Ovary (tissue), 9 donors: Measurements from ENCODE around the gene VGF. TPM values are rescaled to one million over a fixed set of nuclear protein-coding genes. Genes with fewer than 3 reads are reported as not detected.

Source experiments
- DNase-seq, 5 donors: peaks; one replicate each; pipeline ENCODE4 v3.0.0-alpha.2; 2019 to 2020
- H3K27ac ChIP-seq, 2 donors: fragments of 200-600 bp; one replicate each; pipeline versions ENCODE4 v1.5.1 to v1.8.0; 2019 to 2022
- H3K27me3 ChIP-seq: fragments of 200-600 bp; one replicate; pipeline ENCODE4 v1.8.0; 2022
- H3K36me3 ChIP-seq: fragments of 200-600 bp; sonication (generic); one replicate; pipeline ENCODE4 v1.5.1; 2019
- H3K4me1 ChIP-seq: one replicate; pipeline ENCODE4 v1.8.1; 2013; ENCODE audit warnings: mild to moderate bottlenecking, moderate library complexity; ENCODE audit not compliant: insufficient read depth
- H3K4me3 ChIP-seq: fragments of 200-600 bp; sonication (generic); one replicate; pipeline ENCODE4 v1.5.1; 2017
- H3K9me3 ChIP-seq, 2 donors: fragments of 200-600 bp in 1 of 2; sonication (generic) in 1 of 2; one replicate each; pipeline versions ENCODE4 v1.5.1 to v1.8.1; 2013 to 2019; ENCODE audit warnings: mild to moderate bottlenecking in 1 of 2, moderate library complexity in 1 of 2
- EP300 ChIP-seq: sonication (generic); formaldehyde crosslinking; IDR thresholded peaks from one replicate; pipeline ENCODE4 v1.6.1; 2017; ENCODE audit warnings: antibody characterized with exemption
- POLR2A ChIP-seq: fragments of 450-650 bp; IDR thresholded peaks from one replicate; pipeline ENCODE4 v1.6.1; 2017; ENCODE audit warnings: antibody characterized with exemption, mild to moderate bottlenecking, moderate library complexity
- WGBS, 3 donors: extraction: QIAGEN DNeasy Blood & Tissue Kit in 1 of 3; methylation state at CpG; one replicate each; pipeline versions ENCODE4 v1.1.5 to v1.1.7; 2013 to 2017; 5-methylcytosine and 5-hydroxymethylcytosine counted together
- intact Hi-C, 4 donors: fragments of 100-400 bp; cut with DNase I; formaldehyde crosslinking; loops; one replicate each; pipeline versions ENCODE4 v1.11.0 to v1.15.1; 2022 to 2023
- polyA plus RNA-seq, 2 donors: library from polyadenylated mRNA; stranded (reverse); fragments of 200-250 nt in 1 of 2; fragments of 350-450 nt in 1 of 2; fragmentation: Illumina TruSeq in 1 of 2; extraction: RNeasy Lipid Tissue Mini Kit (QIAGEN cat#74804) in 1 of 2; gene quantifications; one replicate each; pipeline ENCODE4 v1.2.3, GENCODE V29; 2013 to 2014
- total RNA-seq, 7 donors: library from RNA; depleted of rRNA in 2 of 7; stranded (reverse); fragments of >200 nt in 2 of 7; fragmentation: NEBNext Ultra II Directional in 3 of 7; extraction: Animal tissue kit (Norgen Biotek cat#: 25700) in 3 of 7; gene quantifications; one replicate each; pipeline versions ENCODE4 v1.1.0 to v1.2.4, GENCODE V29; 2016 to 2023
- TF ChIP-seq, protein P1 (sequence below), 3 donors: fragments of 450-650 bp in 2 of 3; fragments of 200-600 bp in 1 of 3; IDR thresholded peaks; one replicate each; pipeline versions ENCODE4 v1.5.1 to v1.8.0; 2016 to 2022; ENCODE audit warnings: antibody characterized with exemption in 3 of 3, mild to moderate bottlenecking in 1 of 3
- donor health status: DM: no; HTN: no; CAD: no; lungs with moderate emphysema.
- donor health status: DM: no; HTN: no; CAD: no.
- donor health status: Bipolar disorder and iron deficiency.
- donor health status: DM: yes; HTN: yes; CAD: no.
- donor health status: DM: no; HTN: no; CAD: no.
- donor health status: DM: yes; HTN: yes; CAD: no.

The VGF gene
- total and polyA plus RNA-seq, 9 donors = 0.04 to 0.20 TPM; not detected in 7

DNA sequence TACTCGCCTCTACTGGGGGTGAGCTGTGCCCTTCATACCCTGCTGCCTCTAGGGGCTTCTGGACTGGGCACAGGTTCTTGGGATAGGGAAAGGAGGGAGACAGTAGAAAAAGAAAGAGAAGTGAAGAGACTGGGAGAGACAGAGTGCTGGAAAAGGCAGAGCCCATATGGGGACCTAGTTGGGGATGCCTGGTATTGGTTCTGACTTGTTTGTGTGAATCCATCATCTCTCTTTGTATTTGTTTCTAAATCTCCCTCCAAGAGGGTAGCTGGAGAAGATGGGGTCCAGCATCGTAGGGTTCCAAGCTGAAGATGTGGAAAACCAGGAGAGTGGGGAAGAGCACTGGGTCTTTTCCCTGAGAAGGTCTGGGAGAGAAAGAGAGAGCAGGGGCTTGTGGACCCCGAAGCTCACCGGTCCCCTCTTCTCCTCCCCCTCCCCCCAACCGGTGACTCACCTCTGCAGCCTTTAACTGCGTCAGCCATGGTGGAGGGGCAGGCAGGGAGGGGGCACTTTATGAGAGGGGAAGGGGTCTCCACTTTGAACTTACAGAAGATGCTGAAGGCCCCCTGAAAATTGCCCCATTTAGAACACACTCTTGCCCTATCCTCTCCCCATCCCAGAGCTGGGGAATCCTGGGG lies 3.2 kb upstream of the VGF start:
- WGBS, 3 donors = 0 to 2% (median 1%) methylated on average over 6 of the region's 6 CpGs
- Histone ChIP-seq H3K4me3 (no peak overlapping the region), H3K9me3 (no peaks in the 10 kb centered on the region), H3K36me3 (no peaks in the 10 kb centered on the region), H3K27me3 (peaks cover 7% of the 10 kb centered on the region), H3K27ac (no peak overlapping the region), H3K4me1 (peaks cover 18% of the 10 kb centered on the region)
- DNase-seq = no peak
- TF ChIP-seq, protein P1, sequence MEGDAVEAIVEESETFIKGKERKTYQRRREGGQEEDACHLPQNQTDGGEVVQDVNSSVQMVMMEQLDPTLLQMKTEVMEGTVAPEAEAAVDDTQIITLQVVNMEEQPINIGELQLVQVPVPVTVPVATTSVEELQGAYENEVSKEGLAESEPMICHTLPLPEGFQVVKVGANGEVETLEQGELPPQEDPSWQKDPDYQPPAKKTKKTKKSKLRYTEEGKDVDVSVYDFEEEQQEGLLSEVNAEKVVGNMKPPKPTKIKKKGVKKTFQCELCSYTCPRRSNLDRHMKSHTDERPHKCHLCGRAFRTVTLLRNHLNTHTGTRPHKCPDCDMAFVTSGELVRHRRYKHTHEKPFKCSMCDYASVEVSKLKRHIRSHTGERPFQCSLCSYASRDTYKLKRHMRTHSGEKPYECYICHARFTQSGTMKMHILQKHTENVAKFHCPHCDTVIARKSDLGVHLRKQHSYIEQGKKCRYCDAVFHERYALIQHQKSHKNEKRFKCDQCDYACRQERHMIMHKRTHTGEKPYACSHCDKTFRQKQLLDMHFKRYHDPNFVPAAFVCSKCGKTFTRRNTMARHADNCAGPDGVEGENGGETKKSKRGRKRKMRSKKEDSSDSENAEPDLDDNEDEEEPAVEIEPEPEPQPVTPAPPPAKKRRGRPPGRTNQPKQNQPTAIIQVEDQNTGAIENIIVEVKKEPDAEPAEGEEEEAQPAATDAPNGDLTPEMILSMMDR (IDR thresholded peaks at IDR 0.05) = no peak
- TF ChIP-seq POLR2A (no peak), EP300 (no peak)
- intact Hi-C loops = loop anchor here in 3 of 4 donors (5.0 to 10.0 kb wide), 3 partner anchors 74 to 274 kb away; partner anchors contain the start of gene ACHE (in 1 of the 3)

DNA sequence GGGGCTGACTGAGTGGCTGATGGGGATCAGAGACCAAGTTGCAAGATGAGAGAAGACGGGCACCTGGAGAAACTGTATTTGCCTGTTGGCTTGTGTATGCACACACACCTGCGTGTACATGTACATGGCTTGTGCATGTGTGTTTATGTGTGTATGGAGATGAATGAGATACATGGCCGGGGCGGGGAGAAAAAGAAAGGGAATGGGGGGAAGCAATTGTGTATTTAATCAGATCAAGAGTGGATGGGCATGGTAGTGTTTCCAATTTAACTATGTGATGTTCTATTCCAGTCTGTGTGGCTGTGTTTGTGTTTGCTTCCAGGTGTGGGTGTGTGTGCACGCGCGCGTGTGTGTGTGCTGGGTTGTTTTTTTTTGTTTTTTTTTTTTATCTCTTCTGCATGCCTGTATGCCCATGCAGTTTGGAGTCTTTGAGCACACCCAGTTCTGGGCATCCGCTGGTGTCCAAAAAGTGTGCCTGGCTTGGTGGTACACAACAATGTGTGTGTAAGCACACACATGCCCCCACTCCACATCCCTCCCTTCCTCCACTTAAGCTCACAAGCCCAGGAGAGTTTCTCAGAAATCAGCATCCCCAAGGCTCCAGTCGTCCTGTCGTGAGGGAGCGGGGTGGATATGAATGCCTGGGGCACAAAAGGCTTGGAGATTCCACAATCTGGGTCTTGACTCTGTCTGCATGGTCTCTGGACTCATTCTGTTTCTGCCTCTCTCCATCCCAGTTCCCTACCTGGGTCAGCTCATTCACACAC lies 2.5 kb upstream of the VGF start:
- Histone ChIP-seq H3K27ac (no peak overlapping the region), H3K4me3 (no peak overlapping the region), H3K4me1 (peaks cover 15% of the 10 kb centered on the region), H3K27me3 (peaks cover 7% of the 10 kb centered on the region), H3K36me3 (no peaks in the 10 kb centered on the region), H3K9me3 (no peaks in the 10 kb centered on the region)
- intact Hi-C loops = loop anchor here in 3 of 4 donors (5.0 to 10.0 kb wide), 3 partner anchors 74 to 273 kb away; partner anchors contain the start of gene ACHE (in 1 of the 3)
- 2 to 5% (median 3%) methylated on average over 12 of the region's 12 CpGs for WGBS, 3 donors
- TF ChIP-seq POLR2A = no peak
- TF ChIP-seq EP300 = no peak
- TF ChIP-seq, protein P1 (IDR thresholded peaks at IDR 0.05) = no peak
- DNase-seq = no peak

DNA sequence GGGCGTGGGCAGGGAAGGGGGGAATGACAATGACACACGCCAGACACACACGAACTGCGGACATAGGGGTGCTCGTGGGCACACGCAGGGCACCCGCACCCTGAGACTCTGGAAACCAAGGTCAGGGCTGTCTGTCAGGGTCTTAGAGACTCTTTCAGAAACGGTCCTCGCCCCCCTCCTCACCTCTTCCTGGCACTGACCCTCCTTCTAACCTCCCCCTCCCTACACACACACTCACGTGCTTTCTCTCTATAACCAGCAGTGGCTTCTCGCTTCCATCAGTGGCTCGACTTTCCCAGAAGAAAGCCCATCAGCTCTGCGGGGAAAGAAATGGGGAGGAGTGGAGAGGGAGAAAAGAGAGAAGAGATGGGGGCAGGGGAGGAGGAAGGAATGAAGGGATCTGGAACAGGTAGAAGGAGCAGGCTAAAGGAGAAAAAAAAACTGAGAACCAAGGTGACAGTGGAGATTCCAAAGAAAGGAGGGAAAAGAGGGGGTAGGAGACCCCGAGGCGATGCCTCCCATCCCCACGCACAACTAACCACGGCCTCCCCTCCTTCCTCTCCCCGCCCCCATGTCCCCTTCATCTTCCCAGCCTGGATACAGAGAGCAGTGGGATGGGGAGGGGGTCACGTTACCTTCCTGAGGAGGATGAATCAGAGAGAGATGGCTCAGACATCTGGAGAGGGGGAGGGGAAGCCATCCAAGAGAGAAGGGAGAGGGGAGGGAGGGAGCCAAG lies 1.7 kb upstream of the VGF start:
- H3K36me3 ChIP-seq = no peaks in the 10 kb centered on the region
- no peak overlapping the region for H3K27ac ChIP-seq
- peaks cover 15% of the 10 kb centered on the region for H3K4me1 ChIP-seq
- no peak overlapping the region for H3K4me3 ChIP-seq
- 0 to 1% (median 1%) methylated on average over 18 to 19 of the region's 19 CpGs for WGBS, 3 donors
- TF ChIP-seq EP300 (no peak), POLR2A (no peak)
- TF ChIP-seq, protein P1 (IDR thresholded peaks at IDR 0.05) = no peak
- peaks cover 4% of the 10 kb centered on the region for H3K27me3 ChIP-seq
- DNase-seq = no peak
- H3K9me3 ChIP-seq = no peaks in the 10 kb centered on the region
- intact Hi-C loops = loop anchor here in 3 of 4 donors (5.0 to 10.0 kb wide), 3 partner anchors 75 to 272 kb away; partner anchors contain the start of gene ACHE (in 1 of the 3)

DNA sequence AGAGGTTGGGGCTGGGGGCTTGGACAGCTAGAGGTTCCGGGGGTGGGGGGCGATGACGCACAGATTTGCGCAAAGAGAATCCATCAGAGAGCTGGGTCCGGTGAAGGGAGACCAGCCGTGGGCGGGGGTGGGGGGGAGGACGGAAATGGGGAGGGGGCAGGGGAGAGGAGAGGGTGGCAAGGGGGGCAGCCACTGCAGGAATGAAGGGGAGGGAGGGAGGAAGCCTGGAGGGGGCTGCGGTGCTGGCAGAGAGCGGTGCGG lies 1.2 kb upstream of the VGF start:
- Histone ChIP-seq H3K27me3 (peaks cover 2% of the 10 kb centered on the region), H3K4me3 (no peak overlapping the region), H3K36me3 (no peaks in the 10 kb centered on the region), H3K4me1 (peaks cover 15% of the 10 kb centered on the region), H3K9me3 (no peaks in the 10 kb centered on the region), H3K27ac (no peak overlapping the region)
- DNase-seq = no peak
- 0 to 3% (median 2%) methylated on average over 10 to 11 of the region's 11 CpGs for WGBS, 3 donors
- TF ChIP-seq POLR2A (no peak), EP300 (no peak)
- TF ChIP-seq, protein P1 (IDR thresholded peaks at IDR 0.05) = no peak
- intact Hi-C loops = loop anchor here in 3 of 4 donors (5.0 to 10.0 kb wide), 3 partner anchors 76 to 272 kb away; partner anchors contain the start of gene ACHE (in 1 of the 3)
